K562 treated with DMSO at 1 percent for 48 hours (cell line): Measurements from ENCODE around the gene INPP5J. TPM values are rescaled to one million over a fixed set of nuclear protein-coding genes. Genes with fewer than 3 reads are reported as not detected.

Experiments used
- total RNA-seq: library from RNA; unstranded; fragments of 300-600 nt; gene quantifications from 2 replicates; pipeline ENCODE4 v1.2.3, GENCODE V29; 2022; ENCODE audit warnings: low replicate concordance; ENCODE audit errors: extremely low read depth

The INPP5J gene
- not detected in 2 replicates for total RNA-seq

GRCh38 chr22:31122532-31123291 is at the start of gene INPP5J:
Gene INPP5J, plus strand, starts transcription at chr22:31122966. Its CDS starts 49 bp downstream, at chr22:31123015.

GRCh38 chr22:31080848-31081649 is 41.7 kb upstream of the INPP5J start, which contains the start of gene SMTN:
Gene SMTN, plus strand, starts transcription at chr22:31081318. Its CDS starts 1,941 bp downstream, at chr22:31083259.

GRCh38 chr22:31107178-31107893 is 15.4 kb upstream of the INPP5J start, which contains the start of gene SELENOM:
Gene SELENOM, minus strand, starts transcription at chr22:31107568. Its CDS starts 63 bp downstream, at chr22:31107505.

GRCh38 chr22:31139866-31140716 is 17.3 kb downstream of the INPP5J start, which contains the start of gene PLA2G3:
Gene PLA2G3, minus strand, starts transcription at chr22:31140508. Its CDS starts 154 bp downstream, at chr22:31140354.

Other genes starting within 250 kb of the INPP5J start
- not detected in 2 replicates for gene MORC2, start 154.2 kb upstream of the INPP5J start, total RNA-seq
- gene TUG1, start 153.7 kb upstream of the INPP5J start, total RNA-seq = 79.9 TPM in 1 of 2 replicates, not detected in the other
- not detected in 2 replicates for gene SMTN, start 41.6 kb upstream of the INPP5J start, total RNA-seq
- not detected in 2 replicates for gene SELENOM, start 15.4 kb upstream of the INPP5J start, total RNA-seq
- gene PLA2G3, start 17.5 kb downstream of the INPP5J start, total RNA-seq = not detected in 2 replicates
- not detected in 2 replicates for gene RNF185, start 37.2 kb downstream of the INPP5J start, total RNA-seq
- gene LIMK2, start 89.3 kb downstream of the INPP5J start, total RNA-seq = not detected in 2 replicates
- not detected in 2 replicates for gene PIK3IP1, start 169.5 kb downstream of the INPP5J start, total RNA-seq
- gene PATZ1, start 223.4 kb downstream of the INPP5J start, total RNA-seq = not detected in 2 replicates